ENCODE data around the gene TRIM72.

DNA sequence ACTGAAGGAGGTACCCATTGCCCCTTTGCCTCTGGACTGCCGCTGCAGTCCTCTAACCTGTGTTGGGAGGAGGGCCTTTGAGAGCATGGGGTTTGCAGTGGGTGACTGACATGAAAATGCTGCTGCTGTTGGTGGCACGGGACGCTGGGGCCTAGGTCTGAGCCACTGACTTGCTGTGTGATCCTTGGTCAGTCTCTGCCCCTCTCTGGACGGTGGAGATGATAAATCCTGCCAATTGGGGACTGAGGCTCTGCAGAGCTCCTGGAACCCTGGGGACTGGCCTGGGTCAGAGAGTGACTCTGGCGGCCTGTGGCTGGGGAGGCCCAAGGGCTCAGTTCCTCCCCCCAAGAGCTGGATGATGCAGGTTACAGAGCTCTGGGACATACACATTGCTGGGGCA lies 9.1 kb downstream of the TRIM72 start:
- TF ChIP-seq NFIC (IDR thresholded peaks at IDR 0.05) (no peak), IFI16 (CRISPR knock-in tag; IDR thresholded peaks at IDR 0.05) (no peak), ARID4B (CRISPR knock-in tag; IDR thresholded peaks at IDR 0.05) (no peak), FOSL1 (tag; conservative IDR thresholded peaks at IDR 0.05) (no peak), TAF7 (tag; IDR thresholded peaks at IDR 0.05) (no peak), MED1 (CRISPR knock-in tag; IDR thresholded peaks at IDR 0.05; ENCODE audit: borderline replicate concordance) (no peak), EZH2 (IDR thresholded peaks at IDR 0.05; ENCODE audit: borderline replicate concordance, low read depth, low read length) (no peak), CBX8 (IDR thresholded peaks at IDR 0.05; ENCODE audit: borderline replicate concordance, extremely low read depth, low read depth, low read length, poor library complexity, severe bottlenecking) (no peak), ZNF695 (CRISPR knock-in tag; IDR thresholded peaks at IDR 0.05) (no peak)
- TF ChIP-seq, protein P1, sequence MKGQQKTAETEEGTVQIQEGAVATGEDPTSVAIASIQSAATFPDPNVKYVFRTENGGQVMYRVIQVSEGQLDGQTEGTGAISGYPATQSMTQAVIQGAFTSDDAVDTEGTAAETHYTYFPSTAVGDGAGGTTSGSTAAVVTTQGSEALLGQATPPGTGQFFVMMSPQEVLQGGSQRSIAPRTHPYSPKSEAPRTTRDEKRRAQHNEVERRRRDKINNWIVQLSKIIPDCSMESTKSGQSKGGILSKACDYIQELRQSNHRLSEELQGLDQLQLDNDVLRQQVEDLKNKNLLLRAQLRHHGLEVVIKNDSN (CRISPR knock-in tag; IDR thresholded peaks at IDR 0.05), result no peak
- TF ChIP-seq, protein P2, sequence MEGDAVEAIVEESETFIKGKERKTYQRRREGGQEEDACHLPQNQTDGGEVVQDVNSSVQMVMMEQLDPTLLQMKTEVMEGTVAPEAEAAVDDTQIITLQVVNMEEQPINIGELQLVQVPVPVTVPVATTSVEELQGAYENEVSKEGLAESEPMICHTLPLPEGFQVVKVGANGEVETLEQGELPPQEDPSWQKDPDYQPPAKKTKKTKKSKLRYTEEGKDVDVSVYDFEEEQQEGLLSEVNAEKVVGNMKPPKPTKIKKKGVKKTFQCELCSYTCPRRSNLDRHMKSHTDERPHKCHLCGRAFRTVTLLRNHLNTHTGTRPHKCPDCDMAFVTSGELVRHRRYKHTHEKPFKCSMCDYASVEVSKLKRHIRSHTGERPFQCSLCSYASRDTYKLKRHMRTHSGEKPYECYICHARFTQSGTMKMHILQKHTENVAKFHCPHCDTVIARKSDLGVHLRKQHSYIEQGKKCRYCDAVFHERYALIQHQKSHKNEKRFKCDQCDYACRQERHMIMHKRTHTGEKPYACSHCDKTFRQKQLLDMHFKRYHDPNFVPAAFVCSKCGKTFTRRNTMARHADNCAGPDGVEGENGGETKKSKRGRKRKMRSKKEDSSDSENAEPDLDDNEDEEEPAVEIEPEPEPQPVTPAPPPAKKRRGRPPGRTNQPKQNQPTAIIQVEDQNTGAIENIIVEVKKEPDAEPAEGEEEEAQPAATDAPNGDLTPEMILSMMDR (IDR thresholded peaks at IDR 0.05 in 2 of 3, conservative IDR thresholded peaks at IDR 0.05 in 1 of 3; ENCODE audit: insufficient read depth in 2 of 3, low read depth in 1 of 3, low read length in 3 of 3), result no peak

Data from K562 (cell line).